NB4 (cell line): ENCODE data around the gene REL.

ENCODE experiments used
- MAX ChIP-seq: IDR thresholded peaks from 2 replicates; pipeline ENCODE4 v1.6.1; 2011; ENCODE audit warnings: low read depth, low read length
- MYC ChIP-seq: IDR thresholded peaks from 2 replicates; pipeline ENCODE4 v1.6.1; 2011; ENCODE audit warnings: low read depth, low read length
- POLR2A ChIP-seq: IDR thresholded peaks from 2 replicates; pipeline ENCODE4 v1.6.1; 2011; ENCODE audit warnings: mild to moderate bottlenecking; ENCODE audit not compliant: insufficient read length; ENCODE audit errors: extremely low read depth
- TF ChIP-seq, protein P1 (sequence below): IDR thresholded peaks from one replicate; pipeline ENCODE4 v1.5.1; 2012; ENCODE audit warnings: low read depth, low read length

- TF ChIP-seq, protein P1, sequence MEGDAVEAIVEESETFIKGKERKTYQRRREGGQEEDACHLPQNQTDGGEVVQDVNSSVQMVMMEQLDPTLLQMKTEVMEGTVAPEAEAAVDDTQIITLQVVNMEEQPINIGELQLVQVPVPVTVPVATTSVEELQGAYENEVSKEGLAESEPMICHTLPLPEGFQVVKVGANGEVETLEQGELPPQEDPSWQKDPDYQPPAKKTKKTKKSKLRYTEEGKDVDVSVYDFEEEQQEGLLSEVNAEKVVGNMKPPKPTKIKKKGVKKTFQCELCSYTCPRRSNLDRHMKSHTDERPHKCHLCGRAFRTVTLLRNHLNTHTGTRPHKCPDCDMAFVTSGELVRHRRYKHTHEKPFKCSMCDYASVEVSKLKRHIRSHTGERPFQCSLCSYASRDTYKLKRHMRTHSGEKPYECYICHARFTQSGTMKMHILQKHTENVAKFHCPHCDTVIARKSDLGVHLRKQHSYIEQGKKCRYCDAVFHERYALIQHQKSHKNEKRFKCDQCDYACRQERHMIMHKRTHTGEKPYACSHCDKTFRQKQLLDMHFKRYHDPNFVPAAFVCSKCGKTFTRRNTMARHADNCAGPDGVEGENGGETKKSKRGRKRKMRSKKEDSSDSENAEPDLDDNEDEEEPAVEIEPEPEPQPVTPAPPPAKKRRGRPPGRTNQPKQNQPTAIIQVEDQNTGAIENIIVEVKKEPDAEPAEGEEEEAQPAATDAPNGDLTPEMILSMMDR: no peak
- TF ChIP-seq POLR2A: no peak
- TF ChIP-seq MAX: no peak
- no peak for TF ChIP-seq MYC
Observed at GRCh38 chr2:60880643-60881046, 729 bp upstream of the REL start.
